Retinal pigment epithelial cell (primary cell): ENCODE results near the gene FAM193A.
"Not testable (repeated sequence)": the region's sequence is repeated elsewhere in the genome, so short reads cannot be mapped to it uniquely, and the experiment has no call there.

Experiments
- DNase-seq: peaks from one replicate; pipeline ENCODE4 v3.0.0-alpha.2; 2010; ENCODE audit warnings: low read depth
- H3K4me3 ChIP-seq: 2 replicates; pipeline ENCODE4 v1.5.1; 2011; ENCODE audit warnings: mild to moderate bottlenecking, low read length, control low read depth, moderate library complexity
- CTCF ChIP-seq: conservative IDR thresholded peaks from 2 replicates; pipeline ENCODE4 v1.5.1; 2011; ENCODE audit warnings: low read depth, low read length, control low read depth, inconsistent platforms

The FAM193A gene

GRCh38 chr4:2733001-2733843 lies 196.8 kb downstream of the FAM193A start:
- TF ChIP-seq CTCF = no peak
- no peak for DNase-seq
- H3K4me3 ChIP-seq = no peak overlapping the region

GRCh38 chr4:2733844-2734574 lies 197.6 kb downstream of the FAM193A start:
- TF ChIP-seq CTCF = no peak
- H3K4me3 ChIP-seq = no peak overlapping the region
- DNase-seq = no peak

- no peak for DNase-seq
- no peak for TF ChIP-seq CTCF
- no peak overlapping the region for H3K4me3 ChIP-seq
These were observed 198.2 kb downstream of the FAM193A start for GRCh38 chr4:2734612-2735011.

GRCh38 chr4:2735869-2736268 lies 199.4 kb downstream of the FAM193A start:
- no peak for DNase-seq
- TF ChIP-seq CTCF = no peak
- no peak overlapping the region for H3K4me3 ChIP-seq

- H3K4me3 ChIP-seq, DNase-seq: not testable (repeated sequence)
These were observed 201.8 kb downstream of the FAM193A start for GRCh38 chr4:2738296-2738695.

- no peak overlapping the region for H3K4me3 ChIP-seq
- DNase-seq = no peak
- TF ChIP-seq CTCF = no peak
These were observed 205.2 kb downstream of the FAM193A start for GRCh38 chr4:2741626-2742025.

- DNase-seq = no peak
- no peak for TF ChIP-seq CTCF
- H3K4me3 ChIP-seq = no peak overlapping the region
These were observed 205.8 kb downstream of the FAM193A start for GRCh38 chr4:2742081-2742822.
